H1 (cell line): ENCODE data around the gene KLF16. TPM values are rescaled to one million over a fixed set of nuclear protein-coding genes. Genes with fewer than 3 reads are reported as not detected.

ENCODE experiments used
- CTCF ChIA-PET: fragments of 300-600 bp; sonication (Branson Sonifier 250); formaldehyde crosslinking; loops from one replicate; lab custom pipeline; 2021; ENCODE audit not compliant: partially characterized antibody; lab: Charles Lee
- POLR2A ChIA-PET: fragments of 300-600 bp; sonication (Branson Sonifier 250); formaldehyde crosslinking; loops from one replicate; lab custom pipeline; 2021; ENCODE audit warnings: inconsistent platforms; ENCODE audit not compliant: partially characterized antibody; lab: Charles Lee
- DNase-seq, 2 experiments: peaks; one replicate each; pipeline versions ENCODE4 v3.0.0 to v3.0.0-alpha.2; 2010 to 2022; ENCODE audit warnings: low spot score in 2 of 2, low read depth in 1 of 2, mixed read lengths in 1 of 2
- FAIRE-seq: peaks from 2 replicates; lab custom pipeline; 2011; peaks lifted over from hg19 to GRCh38; lab: Jason Lieb, UNC
- H2AFZ ChIP-seq: 2 replicates; pipeline ENCODE4 v1.8.1; 2012; ENCODE audit warnings: low read length, inconsistent platforms
- H2AK5ac ChIP-seq: 2 replicates; pipeline ENCODE4 v1.6.1; 2013; ENCODE audit warnings: low read depth, low read length
- H2BK120ac ChIP-seq: replicated peaks from 2 replicates; pipeline ENCODE3; 2013; ENCODE audit warnings: low read depth, low read length, inconsistent platforms
- H2BK12ac ChIP-seq: 2 replicates; pipeline ENCODE4 v1.6.1; 2013; ENCODE audit warnings: low read depth, low read length
- H2BK15ac ChIP-seq: 2 replicates; pipeline ENCODE4 v1.6.1; 2013; ENCODE audit warnings: low read length
- H2BK20ac ChIP-seq: 2 replicates; pipeline ENCODE4 v1.6.1; 2013; ENCODE audit warnings: low read length
- H2BK5ac ChIP-seq: 2 replicates; pipeline ENCODE4 v1.6.1; 2013; ENCODE audit warnings: low read depth, low read length
- H3K14ac ChIP-seq: 2 replicates; pipeline ENCODE4 v1.6.1; 2013; ENCODE audit warnings: inconsistent platforms; ENCODE audit not compliant: insufficient read length
- H3K18ac ChIP-seq: 2 replicates; pipeline ENCODE4 v1.6.1; 2013; ENCODE audit warnings: low read length; ENCODE audit errors: extremely low read depth
- H3K23ac ChIP-seq: 2 replicates; pipeline ENCODE4 v1.6.1; 2013; ENCODE audit warnings: inconsistent platforms; ENCODE audit not compliant: insufficient read length
- H3K23me2 ChIP-seq: 2 replicates; pipeline ENCODE4 v1.6.1; 2013; ENCODE audit warnings: low read depth, low read length
- H3K27ac ChIP-seq: 2 replicates; pipeline ENCODE4 v1.6.1; 2011; ENCODE audit warnings: low read depth, low read length, inconsistent platforms
- H3K27me3 ChIP-seq, 4 experiments: replicated peaks in 1 of 4; 1 replicate in 1 of 4; 2 replicates in 3 of 4; pipeline versions ENCODE4 v1.6.1 to v1.8.1; 2011 to 2013; ENCODE audit warnings: low read length in 3 of 4, mild to moderate bottlenecking in 3 of 4, inconsistent platforms in 2 of 4, mixed read lengths in 2 of 4, moderate library complexity in 1 of 4; ENCODE audit not compliant: control insufficient read depth in 3 of 4, insufficient read depth in 3 of 4; ENCODE audit errors: extremely low read depth in 1 of 4
- H3K36me3 ChIP-seq, 4 experiments: 2 replicates each; pipeline versions ENCODE4 v1.6.1 to v1.8.1; 2011 to 2013; ENCODE audit warnings: mild to moderate bottlenecking in 4 of 4, low read length in 3 of 4, moderate library complexity in 2 of 4, control low read depth in 1 of 4, inconsistent platforms in 1 of 4; ENCODE audit not compliant: insufficient read depth in 4 of 4, control insufficient read depth in 2 of 4
- H3K4ac ChIP-seq: replicated peaks from 2 replicates; pipeline ENCODE3; 2013; ENCODE audit warnings: low read length, low read depth, mixed read lengths, inconsistent platforms; ENCODE audit not compliant: insufficient read length
- H3K4me1 ChIP-seq, 4 experiments: replicated peaks in 1 of 4; 1 replicate in 1 of 4; 2 replicates in 3 of 4; pipeline versions ENCODE4 v1.6.1 to v1.8.1; 2011 to 2013; ENCODE audit warnings: low read length in 3 of 4, inconsistent platforms in 2 of 4, mixed read lengths in 1 of 4; ENCODE audit not compliant: insufficient read depth in 4 of 4, control insufficient read depth in 3 of 4
- H3K4me2 ChIP-seq, 2 experiments: 2 replicates each; pipeline versions ENCODE4 v1.6.1 to v1.8.1; 2011 to 2013; ENCODE audit warnings: low read depth in 2 of 2, low read length in 2 of 2, control low read depth in 1 of 2, inconsistent platforms in 1 of 2, mild to moderate bottlenecking in 1 of 2; ENCODE audit not compliant: insufficient read depth in 1 of 2
- H3K4me3 ChIP-seq, 4 experiments: fragments of 200-600, 300-600 bp in 1 of 4; sonication (generic), shearing (Covaris generic), sonication (Bioruptor Twin) in 1 of 4; 2 replicates each; pipeline versions ENCODE4 v1.5.1 to v1.8.1; 2011 to 2016; ENCODE audit warnings: low read length in 4 of 4, low read depth in 3 of 4, control low read depth in 2 of 4, inconsistent platforms in 2 of 4, mild to moderate bottlenecking in 2 of 4, mixed read lengths in 1 of 4, moderate library complexity in 1 of 4; ENCODE audit not compliant: insufficient read depth in 2 of 4; ENCODE audit errors: extremely low read depth in 1 of 4
- H3K56ac ChIP-seq: replicated peaks from 2 replicates; pipeline ENCODE3; 2013; ENCODE audit warnings: low read depth, mild to moderate bottlenecking, mixed read lengths, low read length, inconsistent platforms; ENCODE audit not compliant: insufficient read length
- H3K79me1 ChIP-seq: 2 replicates; pipeline ENCODE4 v1.6.1; 2013; ENCODE audit warnings: low read depth, low read length, control low read depth
- H3K79me2 ChIP-seq, 2 experiments: 2 replicates each; pipeline versions ENCODE4 v1.6.1 to v1.8.1; 2012 to 2013; ENCODE audit warnings: low read length in 2 of 2, mild to moderate bottlenecking in 2 of 2, inconsistent platforms in 1 of 2; ENCODE audit not compliant: insufficient read depth in 2 of 2, control insufficient read depth in 1 of 2
- H3K9ac ChIP-seq, 4 experiments: replicated peaks in 1 of 4; 1 replicate in 1 of 4; 2 replicates in 3 of 4; pipeline versions ENCODE4 v1.6.1 to v1.8.1; 2011 to 2013; ENCODE audit warnings: low read depth in 3 of 4, low read length in 3 of 4, control low read depth in 2 of 4, mild to moderate bottlenecking in 2 of 4, moderate library complexity in 2 of 4, inconsistent platforms in 1 of 4; ENCODE audit errors: extremely low read depth in 1 of 4
- H3K9me3 ChIP-seq, 2 experiments: 2 replicates each; pipeline versions ENCODE4 v1.6.1 to v1.8.1; 2012 to 2013; ENCODE audit warnings: mild to moderate bottlenecking in 2 of 2, moderate library complexity in 2 of 2, control low read depth in 1 of 2, inconsistent platforms in 1 of 2, low read depth in 1 of 2, low read length in 1 of 2, mixed read lengths in 1 of 2; ENCODE audit not compliant: insufficient read depth in 2 of 2
- H4K20me1 ChIP-seq, 2 experiments: replicated peaks in 1 of 2; 2 replicates each; pipeline versions ENCODE3 to v1.8.1; 2011 to 2013; ENCODE audit warnings: inconsistent platforms in 2 of 2, low read length in 2 of 2, mild to moderate bottlenecking in 1 of 2; ENCODE audit not compliant: insufficient read depth in 2 of 2, control insufficient read depth in 1 of 2
- H4K5ac ChIP-seq: 2 replicates; pipeline ENCODE4 v1.6.1; 2013; ENCODE audit warnings: low read length, low read depth, mixed read lengths, inconsistent platforms; ENCODE audit not compliant: insufficient read length
- H4K8ac ChIP-seq: 2 replicates; pipeline ENCODE4 v1.8.0; 2013; ENCODE audit warnings: mild to moderate bottlenecking, moderate library complexity, low read length, inconsistent platforms; ENCODE audit not compliant: insufficient read depth; ENCODE audit errors: extremely low read depth
- H4K91ac ChIP-seq: replicated peaks from 2 replicates; pipeline ENCODE3; 2013; ENCODE audit warnings: low read length, mixed read lengths, inconsistent platforms; ENCODE audit not compliant: insufficient read length
- CHD1 ChIP-seq: IDR thresholded peaks from 2 replicates; pipeline ENCODE4 v1.6.1; 2012; ENCODE audit warnings: low read depth, low read length, improper control_type of control experiment
- CREB1 ChIP-seq: IDR thresholded peaks from 2 replicates; pipeline ENCODE4 v1.6.1; 2012; ENCODE audit warnings: inconsistent platforms
- EGR1 ChIP-seq: IDR thresholded peaks from 2 replicates; pipeline ENCODE4 v1.6.1; 2011; ENCODE audit warnings: low read depth, low read length, borderline replicate concordance
- EZH2 ChIP-seq: fragments of 200-600 bp; sonication (generic); IDR thresholded peaks from 2 replicates; pipeline ENCODE4 v1.7.1; 2012; ENCODE audit warnings: low read depth, mild to moderate bottlenecking, moderate library complexity, low read length, inconsistent platforms; ENCODE audit not compliant: severe bottlenecking
- JUND ChIP-seq: IDR thresholded peaks from 2 replicates; pipeline ENCODE4 v1.6.1; 2011; ENCODE audit warnings: mild to moderate bottlenecking, improper control_type of control experiment, low read length
- KDM1A ChIP-seq: fragments of 200-600, 300-600 bp; sonication (generic); IDR thresholded peaks from 2 replicates; pipeline ENCODE4 v1.7.1; 2016; ENCODE audit warnings: mild to moderate bottlenecking, low read length, borderline replicate concordance
- KDM4A ChIP-seq: IDR thresholded peaks from one replicate; pipeline ENCODE4 v1.7.1; 2012; ENCODE audit warnings: low read depth, mild to moderate bottlenecking, moderate library complexity, low read length, inconsistent platforms; ENCODE audit not compliant: severe bottlenecking
- SP4 ChIP-seq: IDR thresholded peaks from 2 replicates; pipeline ENCODE4 v1.6.1; 2012; ENCODE audit warnings: low read length, inconsistent platforms
- SUZ12 ChIP-seq: fragments of 200-600 bp; sonication (generic); IDR thresholded peaks from 2 replicates; pipeline ENCODE4 v1.6.1; 2012; ENCODE audit warnings: mild to moderate bottlenecking, inconsistent platforms, low read length, moderate library complexity, mixed read lengths
- TBP ChIP-seq: IDR thresholded peaks from 2 replicates; pipeline ENCODE4 v1.6.1; 2011; ENCODE audit warnings: low read depth, low read length, improper control_type of control experiment
- YY1 ChIP-seq: IDR thresholded peaks from 2 replicates; pipeline ENCODE4 v1.6.1; 2011; ENCODE audit warnings: low read depth, mild to moderate bottlenecking, low read length
- ZNF274 ChIP-seq: IDR thresholded peaks from 2 replicates; pipeline ENCODE4 v1.7.0; 2012; ENCODE audit warnings: low read length, borderline replicate concordance; ENCODE audit errors: extremely low read depth
- WGBS, 2 experiments: shearing (Covaris generic) in 1 of 2; methylation state at CpG; one replicate each; pipeline versions ENCODE4 v1.1.6 to v1.1.7; 2013 to 2015; ENCODE audit warnings: low lambda C conversion rate in 2 of 2, mixed read lengths in 2 of 2, inconsistent platforms in 1 of 2, low coverage in 1 of 2, missing lambda C conversion rate in 1 of 2; ENCODE audit not compliant: insufficient replicate concordance in 2 of 2, insufficient coverage in 1 of 2, insufficient read length in 1 of 2; ENCODE audit errors: extremely low coverage in 1 of 2, missing lambda C conversion rate in 1 of 2; 5-methylcytosine and 5-hydroxymethylcytosine counted together
- polyA plus RNA-seq, 7 experiments: library from polyadenylated mRNA; depleted of rRNA in 3 of 7; stranded (reverse) in 5 of 7; unstranded in 2 of 7; fragments of >200 nt in 5 of 7; fragments of 200-250 nt in 2 of 7; gene quantifications; 1 replicate in 5 of 7; 2 replicates in 1 of 7; 4 replicates in 1 of 7; pipeline versions ENCODE4 v1.2.1 to v1.2.3, GENCODE V29; 2011 to 2013; ENCODE audit warnings: missing spikeins in 2 of 7, mixed read lengths in 2 of 7
- total RNA-seq: library from RNA; stranded (reverse); fragmentation: NEBNext Ultra II Directional; extraction: Animal tissue kit (Norgen Biotek cat#: 25700); gene quantifications from 2 replicates; pipeline ENCODE4 v1.2.1, GENCODE V29; 2021

Gene KLF16
- total and polyA plus RNA-seq, 2 of the 8 experiments (the other 6 are each of a cell fraction or from before 2014, with no cell fraction given) = 14.3 to 45.9 TPM

- no peak for FAIRE-seq
- peaks cover 0 to 7% (median 2%) of the 10 kb centered on the region in 4 experiments; a peak in 5 of 7 replicates for H3K4me1 ChIP-seq
- no peaks in the 10 kb centered on the region for H3K9me3 ChIP-seq
- peak overlapping the region; percentile 93 for H3K18ac ChIP-seq
- ChIA-PET POLR2A (interaction anchor here (0.6 to 2.6 kb wide), 12 partner anchors 9 to 607 kb away, joined by 3 to 13 read pairs (median 4); partner anchors contain the start of genes ABHD17A, ADAT3, CIRBP and SCAMP4), CTCF (interaction anchor here (0.6 to 2.4 kb wide), 17 partner anchors 9 to 307 kb away, joined by 3 to 12 read pairs (median 3); partner anchors contain the start of genes ABHD17A, ADAT3 and SCAMP4)
- H4K8ac ChIP-seq = peak overlapping the region; percentile 60
- H2AK5ac ChIP-seq = no peak overlapping the region; the same call in 1 of the 2 replicates
- H3K14ac ChIP-seq = no peak overlapping the region
- H3K79me1 ChIP-seq = peaks cover 10% of the 10 kb centered on the region
- 1% methylated on average over 80 of the region's 87 CpGs; no CpG with 5 or more reads in 1 of the 2 experiments for WGBS, 2 experiments
- peak overlapping the region; percentile 61 for H4K91ac ChIP-seq
- H3K36me3 ChIP-seq = no peaks in the 10 kb centered on the region
- H2AFZ ChIP-seq = peak overlapping the region; percentile 95; the same call in 1 of the 2 replicates
- no peak overlapping the region for H3K23ac ChIP-seq
- H2BK12ac ChIP-seq = 0 out of 2 replicates have a peak overlapping the region, but pooled peaks have one; percentile 75
- peaks cover 0 to 11% of the 10 kb centered on the region in 2 experiments for H4K20me1 ChIP-seq
- H3K4me3 ChIP-seq = peak overlapping the region; percentile 86 to 91 (median 88)
- no peaks in the 10 kb centered on the region for H3K27me3 ChIP-seq
- H3K27ac ChIP-seq = peak overlapping the region; percentile 48; the same call in 1 of the 2 replicates
- no peak overlapping the region for H2BK120ac ChIP-seq
- H3K9ac ChIP-seq = peak overlapping the region; percentile 39 to 78 (median 75)
- peak overlapping the region; percentile 89 to 99 for H3K4me2 ChIP-seq
- H3K56ac ChIP-seq = peak overlapping the region; percentile 9
- H3K4ac ChIP-seq = peak overlapping the region; percentile 97
- H2BK15ac ChIP-seq = no peak overlapping the region
- H2BK5ac ChIP-seq = peak overlapping the region; percentile 60; the same call in 1 of the 2 replicates
- H3K23me2 ChIP-seq = peaks cover 14% of the 10 kb centered on the region
- H2BK20ac ChIP-seq = no peak overlapping the region
- peaks cover 0 to 33% of the 10 kb centered on the region in 2 experiments; a peak in 3 of 4 replicates for H3K79me2 ChIP-seq
- DNase-seq = peak in 1 of 2 experiments; percentile 88
- H4K5ac ChIP-seq = peak overlapping the region; percentile 37
- TF ChIP-seq EGR1 (no peak), ZNF274 (no peak), KDM4A (peak; percentile 76), JUND (no peak), TBP (peak; percentile 41; the same call in 1 of the 2 replicates), CREB1 (peak; percentile 84), KDM1A (no peak), YY1 (no peak), CHD1 (no peak), EZH2 (no peak), SP4 (no peak; the same call in 1 of the 2 replicates), SUZ12 (no peak)
Observed at GRCh38 chr19:1875646-1876495, 12.5 kb upstream of the KLF16 start.
